AG04450 (cell line): ENCODE measurements around the gene LGALS8. TPM values are rescaled to one million over a fixed set of nuclear protein-coding genes. Genes with fewer than 3 reads are reported as not detected.

Experiments
- CTCF ChIA-PET: fragments of 300-600, 350-600 bp; formaldehyde crosslinking; extraction: SDS; loops from one replicate; lab custom pipeline; 2022; ENCODE audit warnings: antibody characterized with exemption, inconsistent platforms; lab: Charles Lee
- POLR2A ChIA-PET: fragments of 350-600 bp; formaldehyde crosslinking; extraction: SDS; loops from one replicate; lab custom pipeline; 2021; ENCODE audit warnings: antibody characterized with exemption, inconsistent platforms; lab: Yijun Ruan, JAX
- DNase-seq: peaks from one replicate; pipeline ENCODE4 v3.0.0-alpha.2; 2011; ENCODE audit warnings: low read depth, low spot score
- H3K27ac ChIP-seq: one replicate; pipeline ENCODE4 v1.5.1; 2012; ENCODE audit warnings: low read depth, low read length, control low read depth
- H3K27me3 ChIP-seq: one replicate; pipeline ENCODE4 v1.6.0; 2012; ENCODE audit warnings: low read length; ENCODE audit not compliant: control insufficient read depth, insufficient read depth
- H3K4me3 ChIP-seq: 2 replicates; pipeline ENCODE4 v1.5.1; 2011; ENCODE audit warnings: mild to moderate bottlenecking, low read depth, low read length, control low read depth
- H3K9me3 ChIP-seq: 2 replicates; pipeline ENCODE4 v1.5.1; 2012; ENCODE audit warnings: low read length; ENCODE audit not compliant: control insufficient read depth, insufficient read depth
- CTCF ChIP-seq: IDR thresholded peaks from 2 replicates; pipeline ENCODE4 v1.5.1; 2011; ENCODE audit warnings: low read depth, low read length, control low read depth, inconsistent platforms
- polyA plus RNA-seq: library from polyadenylated mRNA; depleted of rRNA; stranded (reverse); fragments of >200 nt; gene quantifications from 2 replicates; pipeline ENCODE4 v1.2.3, GENCODE V29; 2011; rRNA removed

LGALS8 gene
- polyA plus RNA-seq, 1 experiment = 82.4 TPM

- TF ChIP-seq CTCF = no peak
- Histone ChIP-seq H3K27ac (no peak overlapping the region), H3K9me3 (no peaks in the 10 kb centered on the region), H3K27me3 (no peaks in the 10 kb centered on the region), H3K4me3 (no peak overlapping the region)
- CTCF ChIA-PET = no interaction called here
- POLR2A ChIA-PET = no interaction called here
- no peak for DNase-seq
These were observed 78.4 kb downstream of the LGALS8 start for GRCh38 chr1:236602171-236602570.

Other genes with a start within 250 kb of the LGALS8 start
- 1.1 and 2.2 TPM in 2 replicates for gene ERO1B, start 242.0 kb upstream of the LGALS8 start, polyA plus RNA-seq
- gene EDARADD, start 129.7 kb upstream of the LGALS8 start, polyA plus RNA-seq = not detected in 2 replicates
- gene HEATR1, start 80.5 kb downstream of the LGALS8 start, polyA plus RNA-seq = 19.3 and 24.9 TPM in 2 replicates
- gene ACTN2, start 162.5 kb downstream of the LGALS8 start, polyA plus RNA-seq = not detected in 2 replicates